ENCODE measurements around the gene RCOR1.
A peak's percentile ranks its signal among the peaks of the same experiment; 100 is the strongest.

The RCOR1 gene

DNA sequence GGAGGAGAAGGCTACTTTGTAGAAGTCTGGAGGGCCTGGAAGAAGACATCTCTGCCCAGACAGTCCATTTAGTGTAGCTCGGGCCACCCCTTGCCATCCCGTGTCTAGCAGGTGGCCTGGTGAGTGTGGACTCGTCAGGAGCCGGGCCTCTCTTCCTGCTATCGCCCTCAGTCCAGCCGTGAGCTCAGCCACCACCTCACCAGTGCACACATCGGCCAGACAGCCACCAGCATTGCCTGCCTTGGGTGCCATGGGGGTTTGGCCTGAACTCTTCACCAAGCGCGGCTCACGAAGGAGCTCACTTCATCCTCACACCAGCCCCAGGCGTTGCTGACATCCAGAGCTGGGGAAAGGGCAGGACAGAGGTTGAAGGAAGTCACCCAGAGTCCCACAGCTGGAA, 165.2 kb downstream of the RCOR1 start:
- no peaks in the 10 kb centered on the region for H3K9me3 ChIP-seq (ENCODE audit: insufficient read depth, low read length)
- H2AFZ ChIP-seq (ENCODE audit: low read depth, low read length), result 0 out of 2 replicates have a peak overlapping the region, but pooled peaks have one; percentile 4
- H3K4me1 ChIP-seq (ENCODE audit: low read length), result peaks cover 68% of the 10 kb centered on the region
- no peaks in the 10 kb centered on the region for H3K79me2 ChIP-seq (ENCODE audit: low read length)
- H3K4me3 ChIP-seq (ENCODE audit: low read length), result no peak overlapping the region
- peaks cover 2% of the 10 kb centered on the region for H3K36me3 ChIP-seq (replicated peaks; ENCODE audit: low read depth, low read length)
- H3K4me2 ChIP-seq (ENCODE audit: low read length), result 0 out of 2 replicates have a peak overlapping the region, but pooled peaks have one; percentile 15
- no peaks in the 10 kb centered on the region for H3K27me3 ChIP-seq (ENCODE audit: low read depth, low read length)
- TF ChIP-seq EZH2phosphoT487 (IDR thresholded peaks at IDR 0.05; ENCODE audit: low read depth), result no peak
- TF ChIP-seq, protein P1, sequence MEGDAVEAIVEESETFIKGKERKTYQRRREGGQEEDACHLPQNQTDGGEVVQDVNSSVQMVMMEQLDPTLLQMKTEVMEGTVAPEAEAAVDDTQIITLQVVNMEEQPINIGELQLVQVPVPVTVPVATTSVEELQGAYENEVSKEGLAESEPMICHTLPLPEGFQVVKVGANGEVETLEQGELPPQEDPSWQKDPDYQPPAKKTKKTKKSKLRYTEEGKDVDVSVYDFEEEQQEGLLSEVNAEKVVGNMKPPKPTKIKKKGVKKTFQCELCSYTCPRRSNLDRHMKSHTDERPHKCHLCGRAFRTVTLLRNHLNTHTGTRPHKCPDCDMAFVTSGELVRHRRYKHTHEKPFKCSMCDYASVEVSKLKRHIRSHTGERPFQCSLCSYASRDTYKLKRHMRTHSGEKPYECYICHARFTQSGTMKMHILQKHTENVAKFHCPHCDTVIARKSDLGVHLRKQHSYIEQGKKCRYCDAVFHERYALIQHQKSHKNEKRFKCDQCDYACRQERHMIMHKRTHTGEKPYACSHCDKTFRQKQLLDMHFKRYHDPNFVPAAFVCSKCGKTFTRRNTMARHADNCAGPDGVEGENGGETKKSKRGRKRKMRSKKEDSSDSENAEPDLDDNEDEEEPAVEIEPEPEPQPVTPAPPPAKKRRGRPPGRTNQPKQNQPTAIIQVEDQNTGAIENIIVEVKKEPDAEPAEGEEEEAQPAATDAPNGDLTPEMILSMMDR (IDR thresholded peaks at IDR 0.05; ENCODE audit: low read depth, low read length), result no peak
- H4K20me1 ChIP-seq (ENCODE audit: insufficient read depth, low read length), result no peaks in the 10 kb centered on the region
- no peak overlapping the region for H3K27ac ChIP-seq (ENCODE audit: low read length)
- H3K9ac ChIP-seq (ENCODE audit: low read length), result no peak overlapping the region

DNA sequence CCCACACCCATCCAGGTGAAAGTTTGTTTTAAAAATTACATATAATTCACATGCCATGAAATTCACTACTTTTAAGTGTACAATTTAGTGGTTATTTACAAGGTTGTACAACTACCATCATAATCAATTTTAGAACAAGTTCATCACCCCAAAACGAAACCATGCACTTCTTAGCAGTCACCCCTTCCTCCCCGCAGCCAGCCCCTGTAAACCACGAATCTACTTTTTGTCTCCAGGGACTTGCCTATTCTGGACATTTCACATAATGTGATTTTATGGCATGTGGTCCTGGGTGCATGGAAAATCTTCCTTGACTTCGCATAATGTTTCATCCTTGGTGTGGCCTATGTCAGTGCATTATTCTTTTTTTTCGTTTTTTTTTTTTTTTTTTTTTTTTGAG, 165.6 kb downstream of the RCOR1 start:
- Histone ChIP-seq H3K4me3 (ENCODE audit: low read length) (no peak overlapping the region), H2AFZ (ENCODE audit: low read depth, low read length) (0 out of 2 replicates have a peak overlapping the region, but pooled peaks have one; percentile 4), H3K79me2 (ENCODE audit: low read length) (no peaks in the 10 kb centered on the region), H3K9me3 (ENCODE audit: insufficient read depth, low read length) (no peaks in the 10 kb centered on the region), H3K36me3 (replicated peaks; ENCODE audit: low read depth, low read length) (peaks cover 2% of the 10 kb centered on the region), H3K27ac (ENCODE audit: low read length) (no peak overlapping the region), H4K20me1 (ENCODE audit: insufficient read depth, low read length) (no peaks in the 10 kb centered on the region), H3K27me3 (ENCODE audit: low read depth, low read length) (no peaks in the 10 kb centered on the region), H3K4me1 (ENCODE audit: low read length) (peaks cover 67% of the 10 kb centered on the region), H3K9ac (ENCODE audit: low read length) (no peak overlapping the region), H3K4me2 (ENCODE audit: low read length) (peak overlapping the region; percentile 15; the same call in 1 of the 2 replicates)
- no peak for TF ChIP-seq EZH2phosphoT487 (IDR thresholded peaks at IDR 0.05; ENCODE audit: low read depth)
- TF ChIP-seq, protein P1 (IDR thresholded peaks at IDR 0.05; ENCODE audit: low read depth, low read length), result no peak

DNA sequence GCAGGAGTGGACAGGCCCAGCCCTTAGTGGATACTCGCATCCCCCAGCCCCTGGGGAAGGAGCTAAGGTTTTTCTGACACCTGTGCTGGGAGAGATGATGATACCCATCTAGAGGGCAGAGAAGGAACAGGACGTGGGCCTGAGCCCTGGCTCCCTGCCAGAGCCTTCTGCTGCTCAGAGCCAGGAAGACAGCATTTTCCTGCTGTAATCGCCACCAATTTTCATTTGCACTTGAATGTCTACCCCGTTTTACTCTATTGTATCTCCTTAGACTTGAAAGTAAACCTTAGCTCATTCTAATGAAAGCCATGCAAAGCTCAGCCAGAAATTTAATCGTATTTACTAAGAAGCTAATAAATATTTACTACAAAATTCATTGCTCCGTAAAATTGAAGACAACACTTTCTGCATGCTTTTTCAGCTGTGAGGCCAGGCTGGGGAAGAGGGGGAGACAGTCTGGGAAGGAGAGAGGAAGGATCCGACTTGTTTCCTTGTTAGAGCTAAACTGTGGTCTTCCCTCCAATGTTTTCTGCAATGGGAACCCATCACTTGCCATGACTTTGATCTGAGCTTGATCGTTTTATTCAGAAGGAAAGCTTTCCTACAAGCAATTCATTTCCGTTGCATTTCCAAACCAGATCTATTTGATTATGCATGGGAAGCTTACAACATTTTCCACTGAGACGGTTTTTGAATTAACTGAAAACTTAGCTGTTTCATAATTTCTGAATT, 167.2 kb downstream of the RCOR1 start:
- Histone ChIP-seq H2AFZ (ENCODE audit: low read depth, low read length) (no peak overlapping the region), H3K4me3 (ENCODE audit: low read length) (no peak overlapping the region), H3K9ac (ENCODE audit: low read length) (no peak overlapping the region), H3K36me3 (replicated peaks; ENCODE audit: low read depth, low read length) (no peaks in the 10 kb centered on the region), H3K4me2 (ENCODE audit: low read length) (no peak overlapping the region), H3K79me2 (ENCODE audit: low read length) (no peaks in the 10 kb centered on the region), H3K4me1 (ENCODE audit: low read length) (peaks cover 66% of the 10 kb centered on the region), H4K20me1 (ENCODE audit: insufficient read depth, low read length) (no peaks in the 10 kb centered on the region), H3K27me3 (ENCODE audit: low read depth, low read length) (no peaks in the 10 kb centered on the region), H3K9me3 (ENCODE audit: insufficient read depth, low read length) (no peaks in the 10 kb centered on the region), H3K27ac (ENCODE audit: low read length) (no peak overlapping the region)
- TF ChIP-seq, protein P1 (IDR thresholded peaks at IDR 0.05; ENCODE audit: low read depth, low read length), result no peak
- no peak for TF ChIP-seq EZH2phosphoT487 (IDR thresholded peaks at IDR 0.05; ENCODE audit: low read depth)

DNA sequence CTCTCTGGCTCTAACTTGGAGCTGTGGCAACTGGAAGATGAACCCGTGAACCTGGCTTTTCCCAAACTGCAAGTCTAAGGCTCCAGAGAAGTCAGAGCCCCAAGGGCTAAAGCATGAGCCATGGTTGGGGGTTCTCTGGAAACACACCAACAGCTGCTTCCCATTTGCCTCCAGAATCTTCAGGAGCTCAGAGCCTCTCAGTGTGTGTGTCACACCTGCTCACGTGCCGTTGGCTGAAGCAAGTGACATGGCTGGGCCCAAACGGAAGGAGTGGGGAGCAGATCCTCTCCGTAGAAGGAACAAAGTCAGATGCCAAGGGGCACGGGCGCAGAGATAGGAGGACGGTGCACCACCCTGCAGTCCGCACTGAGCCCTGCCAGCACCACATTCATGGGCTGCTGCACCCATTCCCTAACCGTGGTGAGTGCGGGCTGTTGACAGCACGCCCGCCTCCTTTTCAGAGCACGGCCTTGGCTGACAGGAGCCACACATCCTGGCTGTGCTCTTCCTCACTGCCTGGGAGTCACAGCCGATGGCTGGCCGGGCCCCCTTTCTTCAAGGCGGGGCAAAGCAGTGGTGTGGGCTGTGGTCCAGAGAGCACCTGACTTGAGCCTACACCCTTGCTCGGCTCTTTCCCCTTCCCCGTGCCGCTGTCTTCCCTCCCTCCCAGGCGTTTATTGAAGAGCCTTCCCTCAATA, 168.2 kb downstream of the RCOR1 start:
- Histone ChIP-seq H3K27me3 (ENCODE audit: low read depth, low read length) (no peaks in the 10 kb centered on the region), H2AFZ (ENCODE audit: low read depth, low read length) (no peak overlapping the region), H3K4me1 (ENCODE audit: low read length) (peaks cover 65% of the 10 kb centered on the region), H3K27ac (ENCODE audit: low read length) (no peak overlapping the region), H3K4me2 (ENCODE audit: low read length) (no peak overlapping the region), H3K9ac (ENCODE audit: low read length) (no peak overlapping the region), H3K9me3 (ENCODE audit: insufficient read depth, low read length) (no peaks in the 10 kb centered on the region), H4K20me1 (ENCODE audit: insufficient read depth, low read length) (no peaks in the 10 kb centered on the region), H3K4me3 (ENCODE audit: low read length) (no peak overlapping the region), H3K36me3 (replicated peaks; ENCODE audit: low read depth, low read length) (no peaks in the 10 kb centered on the region), H3K79me2 (ENCODE audit: low read length) (no peaks in the 10 kb centered on the region)
- TF ChIP-seq, protein P1 (IDR thresholded peaks at IDR 0.05; ENCODE audit: low read depth, low read length), result no peak
- no peak for TF ChIP-seq EZH2phosphoT487 (IDR thresholded peaks at IDR 0.05; ENCODE audit: low read depth)

Measured in OCI-LY3 (cell line).